HFFc6 (cell line): ENCODE data around the gene POLR3A. TPM values are rescaled to one million over a fixed set of nuclear protein-coding genes. Genes with fewer than 3 reads are reported as not detected.

ENCODE experiments used
- DNase-seq: peaks from one replicate; pipeline ENCODE4 v3.0.0-alpha.2; 2018
- H3K27ac Mint-ChIP-seq: 2 replicates; pipeline ENCODE4 v1.8.0; 2020; ENCODE audit warnings: mild to moderate bottlenecking, mixed read lengths
- H3K27me3 Mint-ChIP-seq: 2 replicates; pipeline ENCODE4 v1.8.0; 2021; ENCODE audit warnings: mild to moderate bottlenecking, moderate library complexity, mixed read lengths; ENCODE audit not compliant: insufficient read depth
- H3K36me3 Mint-ChIP-seq: 2 replicates; pipeline ENCODE4 v1.8.0; 2021; ENCODE audit warnings: low read depth, mixed read lengths
- H3K4me1 Mint-ChIP-seq: 2 replicates; pipeline ENCODE4 v1.8.0; 2020; ENCODE audit warnings: low read depth, mixed read lengths
- H3K4me3 Mint-ChIP-seq: 2 replicates; pipeline ENCODE4 v1.8.0; 2020; ENCODE audit warnings: mild to moderate bottlenecking, moderate library complexity, mixed read lengths
- H3K9me3 Mint-ChIP-seq: 2 replicates; pipeline ENCODE4 v1.8.0; 2020; ENCODE audit warnings: mild to moderate bottlenecking, mixed read lengths
- CTCF ChIP-seq: fragments of 200-600 bp; sonication (generic); IDR thresholded peaks from 2 replicates; pipeline ENCODE4 v1.5.0; 2021; ENCODE audit warnings: antibody characterized with exemption, mild to moderate bottlenecking
- total RNA-seq, 6 experiments: library from RNA; stranded (reverse); fragmentation: NEBNext Ultra II Directional; extraction: Animal tissue kit (Norgen Biotek cat#: 25700); gene quantifications; 2 replicates in 1 of 6; 3 replicates in 5 of 6; pipeline ENCODE4 v1.2.3, GENCODE V29; 2021

POLR3A gene
- total RNA-seq, 6 experiments from 2014 or later: 18.0 to 21.0 (median 19.8) TPM

GRCh38 chr10:77963901-77964300 is 65.4 kb downstream of the POLR3A start:
- Mint-ChIP-seq H3K27me3 (no peaks in the 10 kb centered on the region; the same call in 1 of the 2 replicates), H3K36me3 (peaks cover 6% of the 10 kb centered on the region), H3K4me1 (peaks cover 11% of the 10 kb centered on the region), H3K4me3 (no peak overlapping the region), H3K27ac (no peak overlapping the region), H3K9me3 (peaks cover 10% of the 10 kb centered on the region)
- no peak for DNase-seq
- TF ChIP-seq CTCF: no peak

- TF ChIP-seq CTCF: no peak
- no peak overlapping the region for H3K27ac Mint-ChIP-seq
- peaks cover 11% of the 10 kb centered on the region for H3K4me1 Mint-ChIP-seq
These were observed 66.8 kb downstream of the POLR3A start for GRCh38 chr10:77962350-77963146.

GRCh38 chr10:77961668-77962067 is 67.6 kb downstream of the POLR3A start:
- H3K36me3 Mint-ChIP-seq: peaks cover 6% of the 10 kb centered on the region
- no peak for TF ChIP-seq CTCF
- no peak overlapping the region for H3K4me3 Mint-ChIP-seq

More at GRCh38 chr10:77962350-77963146, 66.8 kb downstream of the POLR3A start:
- peaks cover 10% of the 10 kb centered on the region for H3K9me3 Mint-ChIP-seq
- DNase-seq: no peak
- H3K36me3 Mint-ChIP-seq: peaks cover 6% of the 10 kb centered on the region
- H3K4me3 Mint-ChIP-seq: no peak overlapping the region
- H3K27me3 Mint-ChIP-seq: no peaks in the 10 kb centered on the region; the same call in 1 of the 2 replicates

GRCh38 chr10:77960829-77961329 is 68.4 kb downstream of the POLR3A start:
- DNase-seq: no peak
- H3K27me3 Mint-ChIP-seq: no peaks in the 10 kb centered on the region; the same call in 1 of the 2 replicates
- TF ChIP-seq CTCF: no peak
- H3K27ac Mint-ChIP-seq: no peak overlapping the region
- no peak overlapping the region for H3K4me3 Mint-ChIP-seq
- H3K9me3 Mint-ChIP-seq: peaks cover 10% of the 10 kb centered on the region
- H3K36me3 Mint-ChIP-seq: peaks cover 6% of the 10 kb centered on the region
- H3K4me1 Mint-ChIP-seq: peaks cover 11% of the 10 kb centered on the region

More at GRCh38 chr10:77961668-77962067, 67.6 kb downstream of the POLR3A start:
- Mint-ChIP-seq H3K27me3 (no peaks in the 10 kb centered on the region; the same call in 1 of the 2 replicates), H3K27ac (no peak overlapping the region), H3K4me1 (peaks cover 11% of the 10 kb centered on the region), H3K9me3 (peaks cover 10% of the 10 kb centered on the region)
- DNase-seq: no peak

- H3K27ac Mint-ChIP-seq: no peak overlapping the region
- TF ChIP-seq CTCF: peak; percentile 29; the same call in 1 of the 2 replicates
- H3K27me3 Mint-ChIP-seq: no peaks in the 10 kb centered on the region; the same call in 1 of the 2 replicates
- H3K4me1 Mint-ChIP-seq: peaks cover 5% of the 10 kb centered on the region
- no peak overlapping the region for H3K4me3 Mint-ChIP-seq
- H3K9me3 Mint-ChIP-seq: peaks cover 10% of the 10 kb centered on the region
- no peak for DNase-seq
- H3K36me3 Mint-ChIP-seq: peaks cover 6% of the 10 kb centered on the region
These were observed 69.3 kb downstream of the POLR3A start for GRCh38 chr10:77959887-77960455.
